Body of pancreas (tissue), 4 donors: ENCODE results near the gene RIPK3.

Experiments used
- CTCF ChIP-seq, 7 experiments: fragments of 450-650 bp in 4 of 7; fragments of 200-600 bp in 3 of 7; sonication (generic) in 3 of 7; IDR thresholded peaks; one replicate each; pipeline ENCODE4 v1.5.1; 2016 to 2019; ENCODE audit warnings: antibody characterized with exemption in 7 of 7
- POLR2A ChIP-seq, 3 donors: fragments of 450-650 bp; IDR thresholded peaks; one replicate each; pipeline ENCODE4 v1.6.1; 2016; ENCODE audit warnings: antibody characterized with exemption in 3 of 3, mild to moderate bottlenecking in 2 of 3

GRCh38 chr14:24327303-24327702 lies 12.5 kb downstream of the RIPK3 start:
- TF ChIP-seq CTCF (IDR thresholded peaks at IDR 0.05): no peak
- TF ChIP-seq POLR2A (IDR thresholded peaks at IDR 0.05): no peak
